GM19099 (cell line): ENCODE results near the gene APOC1.
A peak's percentile ranks its signal among the peaks of the same experiment; 100 is the strongest.

Source experiments
- POLR2A ChIP-seq: IDR thresholded peaks from 3 replicates; pipeline ENCODE4 v1.6.1; 2011; ENCODE audit warnings: low read depth; ENCODE audit not compliant: insufficient read length; ENCODE audit errors: extremely low read depth

The APOC1 gene

DNA sequence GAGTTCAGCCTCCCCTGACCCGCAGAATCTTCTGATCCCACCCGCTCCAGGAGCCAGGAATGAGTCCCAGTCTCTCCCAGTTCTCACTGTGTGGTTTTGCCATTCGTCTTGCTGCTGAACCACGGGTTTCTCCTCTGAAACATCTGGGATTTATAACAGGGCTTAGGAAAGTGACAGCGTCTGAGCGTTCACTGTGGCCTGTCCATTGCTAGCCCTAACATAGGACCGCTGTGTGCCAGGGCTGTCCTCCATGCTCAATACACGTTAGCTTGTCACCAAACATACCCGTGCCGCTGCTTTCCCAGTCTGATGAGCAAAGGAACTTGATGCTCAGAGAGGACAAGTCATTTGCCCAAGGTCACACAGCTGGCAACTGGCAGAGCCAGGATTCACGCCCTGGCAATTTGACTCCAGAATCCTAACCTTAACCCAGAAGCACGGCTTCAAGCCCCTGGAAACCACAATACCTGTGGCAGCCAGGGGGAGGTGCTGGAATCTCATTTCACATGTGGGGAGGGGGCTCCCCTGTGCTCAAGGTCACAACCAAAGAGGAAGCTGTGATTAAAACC, 9.9 kb upstream of the APOC1 start:
- TF ChIP-seq POLR2A: peak; percentile 9

DNA sequence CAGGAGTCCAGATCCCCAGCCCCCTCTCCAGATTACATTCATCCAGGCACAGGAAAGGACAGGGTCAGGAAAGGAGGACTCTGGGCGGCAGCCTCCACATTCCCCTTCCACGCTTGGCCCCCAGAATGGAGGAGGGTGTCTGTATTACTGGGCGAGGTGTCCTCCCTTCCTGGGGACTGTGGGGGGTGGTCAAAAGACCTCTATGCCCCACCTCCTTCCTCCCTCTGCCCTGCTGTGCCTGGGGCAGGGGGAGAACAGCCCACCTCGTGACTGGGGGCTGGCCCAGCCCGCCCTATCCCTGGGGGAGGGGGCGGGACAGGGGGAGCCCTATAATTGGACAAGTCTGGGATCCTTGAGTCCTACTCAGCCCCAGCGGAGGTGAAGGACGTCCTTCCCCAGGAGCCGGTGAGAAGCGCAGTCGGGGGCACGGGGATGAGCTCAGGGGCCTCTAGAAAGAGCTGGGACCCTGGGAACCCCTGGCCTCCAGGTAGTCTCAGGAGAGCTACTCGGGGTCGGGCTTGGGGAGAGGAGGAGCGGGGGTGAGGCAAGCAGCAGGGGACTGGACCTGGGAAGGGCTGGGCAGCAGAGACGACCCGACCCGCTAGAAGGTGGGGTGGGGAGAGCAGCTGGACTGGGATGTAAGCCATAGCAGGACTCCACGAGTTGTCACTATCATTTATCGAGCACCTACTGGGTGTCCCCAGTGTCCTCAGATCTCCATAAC, 8.8 kb upstream of the APOC1 start, which contains the start of gene APOE:
Gene APOE, plus strand, starts transcription at position 360 of the 724 bp plus-strand sequence. CDS start 829 bp downstream, outside the sequence.
- TF ChIP-seq POLR2A: no peak

DNA sequence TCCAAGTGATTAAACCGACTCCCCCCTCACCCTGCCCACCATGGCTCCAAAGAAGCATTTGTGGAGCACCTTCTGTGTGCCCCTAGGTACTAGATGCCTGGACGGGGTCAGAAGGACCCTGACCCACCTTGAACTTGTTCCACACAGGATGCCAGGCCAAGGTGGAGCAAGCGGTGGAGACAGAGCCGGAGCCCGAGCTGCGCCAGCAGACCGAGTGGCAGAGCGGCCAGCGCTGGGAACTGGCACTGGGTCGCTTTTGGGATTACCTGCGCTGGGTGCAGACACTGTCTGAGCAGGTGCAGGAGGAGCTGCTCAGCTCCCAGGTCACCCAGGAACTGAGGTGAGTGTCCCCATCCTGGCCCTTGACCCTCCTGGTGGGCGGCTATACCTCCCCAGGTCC, 6.8 kb upstream of the APOC1 start:
- no peak for TF ChIP-seq POLR2A

DNA sequence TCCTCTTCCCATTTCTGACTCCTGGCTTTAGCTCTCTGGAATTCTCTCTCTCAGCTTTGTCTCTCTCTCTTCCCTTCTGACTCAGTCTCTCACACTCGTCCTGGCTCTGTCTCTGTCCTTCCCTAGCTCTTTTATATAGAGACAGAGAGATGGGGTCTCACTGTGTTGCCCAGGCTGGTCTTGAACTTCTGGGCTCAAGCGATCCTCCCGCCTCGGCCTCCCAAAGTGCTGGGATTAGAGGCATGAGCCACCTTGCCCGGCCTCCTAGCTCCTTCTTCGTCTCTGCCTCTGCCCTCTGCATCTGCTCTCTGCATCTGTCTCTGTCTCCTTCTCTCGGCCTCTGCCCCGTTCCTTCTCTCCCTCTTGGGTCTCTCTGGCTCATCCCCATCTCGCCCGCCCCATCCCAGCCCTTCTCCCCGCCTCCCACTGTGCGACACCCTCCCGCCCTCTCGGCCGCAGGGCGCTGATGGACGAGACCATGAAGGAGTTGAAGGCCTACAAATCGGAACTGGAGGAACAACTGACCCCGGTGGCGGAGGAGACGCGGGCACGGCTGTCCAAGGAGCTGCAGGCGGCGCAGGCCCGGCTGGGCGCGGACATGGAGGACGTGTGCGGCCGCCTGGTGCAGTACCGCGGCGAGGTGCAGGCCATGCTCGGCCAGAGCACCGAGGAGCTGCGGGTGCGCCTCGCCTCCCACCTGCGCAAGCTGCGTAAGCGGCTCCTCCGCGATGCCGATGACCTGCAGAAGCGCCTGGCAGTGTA, 6.2 kb upstream of the APOC1 start:
- TF ChIP-seq POLR2A: no peak

DNA sequence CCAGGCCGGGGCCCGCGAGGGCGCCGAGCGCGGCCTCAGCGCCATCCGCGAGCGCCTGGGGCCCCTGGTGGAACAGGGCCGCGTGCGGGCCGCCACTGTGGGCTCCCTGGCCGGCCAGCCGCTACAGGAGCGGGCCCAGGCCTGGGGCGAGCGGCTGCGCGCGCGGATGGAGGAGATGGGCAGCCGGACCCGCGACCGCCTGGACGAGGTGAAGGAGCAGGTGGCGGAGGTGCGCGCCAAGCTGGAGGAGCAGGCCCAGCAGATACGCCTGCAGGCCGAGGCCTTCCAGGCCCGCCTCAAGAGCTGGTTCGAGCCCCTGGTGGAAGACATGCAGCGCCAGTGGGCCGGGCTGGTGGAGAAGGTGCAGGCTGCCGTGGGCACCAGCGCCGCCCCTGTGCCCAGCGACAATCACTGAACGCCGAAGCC, 5.6 kb upstream of the APOC1 start:
- TF ChIP-seq POLR2A: no peak

DNA sequence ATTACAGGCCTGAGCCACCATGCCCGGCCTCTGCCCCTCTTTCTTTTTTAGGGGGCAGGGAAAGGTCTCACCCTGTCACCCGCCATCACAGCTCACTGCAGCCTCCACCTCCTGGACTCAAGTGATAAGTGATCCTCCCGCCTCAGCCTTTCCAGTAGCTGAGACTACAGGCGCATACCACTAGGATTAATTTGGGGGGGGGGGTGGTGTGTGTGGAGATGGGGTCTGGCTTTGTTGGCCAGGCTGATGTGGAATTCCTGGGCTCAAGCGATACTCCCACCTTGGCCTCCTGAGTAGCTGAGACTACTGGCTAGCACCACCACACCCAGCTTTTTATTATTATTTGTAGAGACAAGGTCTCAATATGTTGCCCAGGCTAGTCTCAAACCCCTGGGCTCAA, 4.6 kb upstream of the APOC1 start:
- no peak for TF ChIP-seq POLR2A

DNA sequence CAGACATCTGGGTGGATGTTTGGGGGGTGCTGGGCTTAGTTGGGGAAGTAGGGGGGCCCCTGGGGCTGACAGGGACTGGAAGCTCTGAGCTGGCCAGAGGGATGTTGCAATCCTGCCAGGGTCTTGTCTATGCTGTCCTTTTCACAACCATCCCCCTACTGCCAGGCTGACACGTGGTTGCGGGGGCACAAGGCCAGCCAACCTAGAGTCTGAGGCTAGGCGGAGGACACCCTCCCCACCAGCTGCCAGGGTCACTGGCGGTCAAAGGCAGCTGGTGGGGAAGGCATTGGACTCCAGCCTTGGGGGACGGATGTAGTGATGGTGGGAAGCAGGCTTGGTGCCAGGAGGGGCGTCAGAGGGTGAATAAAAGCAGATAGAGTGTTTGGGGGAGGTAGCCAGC, 1.6 kb upstream of the APOC1 start:
- no peak for TF ChIP-seq POLR2A

DNA sequence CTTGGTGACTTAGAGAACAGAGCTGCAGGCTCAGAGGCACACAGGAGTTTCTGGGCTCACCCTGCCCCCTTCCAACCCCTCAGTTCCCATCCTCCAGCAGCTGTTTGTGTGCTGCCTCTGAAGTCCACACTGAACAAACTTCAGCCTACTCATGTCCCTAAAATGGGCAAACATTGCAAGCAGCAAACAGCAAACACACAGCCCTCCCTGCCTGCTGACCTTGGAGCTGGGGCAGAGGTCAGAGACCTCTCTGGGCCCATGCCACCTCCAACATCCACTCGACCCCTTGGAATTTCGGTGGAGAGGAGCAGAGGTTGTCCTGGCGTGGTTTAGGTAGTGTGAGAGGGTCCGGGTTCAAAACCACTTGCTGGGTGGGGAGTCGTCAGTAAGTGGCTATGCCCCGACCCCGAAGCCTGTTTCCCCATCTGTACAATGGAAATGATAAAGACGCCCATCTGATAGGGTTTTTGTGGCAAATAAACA, 9.9 kb downstream of the APOC1 start:
- no peak for TF ChIP-seq POLR2A

DNA sequence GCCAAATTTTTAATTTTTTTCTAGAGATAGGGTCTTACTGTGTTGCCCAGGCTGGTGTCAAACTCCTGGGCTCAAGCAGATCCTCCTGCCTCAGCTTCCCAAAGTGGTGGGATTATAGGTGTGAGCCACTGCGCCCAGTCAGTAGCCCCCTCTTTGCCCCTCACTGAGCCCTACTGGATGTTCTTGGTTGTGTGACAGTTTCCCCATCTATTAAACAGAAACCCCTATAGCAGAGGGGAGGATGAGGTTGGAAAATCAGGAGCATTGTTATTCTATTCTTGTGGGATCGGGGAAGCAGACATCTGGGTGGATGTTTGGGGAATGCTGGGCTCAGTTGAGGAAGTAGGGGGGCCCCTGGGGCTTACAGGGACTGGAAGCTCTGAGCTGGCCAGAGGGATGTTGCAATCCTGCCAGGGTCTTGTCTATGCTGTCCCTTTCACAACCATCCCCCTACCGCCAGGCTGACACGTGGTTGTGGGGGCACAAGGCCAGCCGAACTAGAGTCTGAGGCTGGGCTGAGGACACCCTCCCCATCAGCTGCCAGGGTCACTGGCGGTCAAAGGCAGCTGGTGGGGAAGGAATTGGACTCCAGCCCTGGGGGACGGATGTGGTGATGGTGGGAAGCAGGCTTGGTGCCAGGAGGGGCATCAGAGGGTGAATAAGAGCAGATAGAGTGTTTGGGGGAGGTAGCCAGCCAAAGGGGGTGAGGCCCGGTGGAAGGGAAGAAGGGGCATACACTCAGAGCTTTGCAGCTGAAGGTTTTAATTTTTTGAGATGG, 10.9 kb downstream of the APOC1 start:
- no peak for TF ChIP-seq POLR2A

DNA sequence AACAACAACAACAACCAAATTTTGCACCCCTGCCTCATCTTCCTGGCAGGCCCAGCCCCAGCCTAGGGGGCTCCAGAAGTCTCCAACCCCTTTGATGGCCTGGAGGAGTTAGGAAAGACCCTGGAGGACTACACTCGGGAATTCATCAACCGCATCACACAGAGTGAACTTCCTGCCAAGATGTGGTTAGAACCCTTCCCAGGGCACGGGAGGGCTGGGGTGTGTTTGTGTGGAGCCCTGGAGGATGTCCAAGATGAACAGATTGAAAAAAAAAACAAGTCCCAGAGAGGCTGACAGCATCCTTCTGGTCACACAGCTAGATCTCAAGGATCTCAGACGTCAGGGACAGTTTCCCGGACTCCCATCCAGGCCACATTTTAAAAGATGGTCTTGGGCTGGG, 13.3 kb downstream of the APOC1 start:
- no peak for TF ChIP-seq POLR2A

DNA sequence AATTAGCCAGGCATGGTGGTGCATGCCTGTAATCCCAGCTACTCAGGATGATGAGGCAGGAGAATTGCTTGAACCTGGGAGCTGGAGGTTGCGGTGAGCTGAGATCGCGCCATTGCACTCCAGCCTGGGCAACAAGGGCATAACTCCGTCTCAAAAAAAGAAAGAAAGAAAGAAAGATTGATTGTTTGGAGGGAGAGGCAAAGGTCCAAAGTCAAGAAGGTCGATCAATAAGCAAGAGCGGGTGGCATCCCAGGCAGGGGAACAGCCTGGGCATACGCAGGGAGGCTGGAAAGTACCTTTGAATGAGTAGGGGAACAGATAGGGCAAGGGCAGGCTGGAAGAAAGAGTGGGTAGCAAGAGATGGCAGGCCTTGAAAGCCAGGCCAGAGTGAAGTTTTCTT, 15.7 kb downstream of the APOC1 start:
- TF ChIP-seq POLR2A: no peak

DNA sequence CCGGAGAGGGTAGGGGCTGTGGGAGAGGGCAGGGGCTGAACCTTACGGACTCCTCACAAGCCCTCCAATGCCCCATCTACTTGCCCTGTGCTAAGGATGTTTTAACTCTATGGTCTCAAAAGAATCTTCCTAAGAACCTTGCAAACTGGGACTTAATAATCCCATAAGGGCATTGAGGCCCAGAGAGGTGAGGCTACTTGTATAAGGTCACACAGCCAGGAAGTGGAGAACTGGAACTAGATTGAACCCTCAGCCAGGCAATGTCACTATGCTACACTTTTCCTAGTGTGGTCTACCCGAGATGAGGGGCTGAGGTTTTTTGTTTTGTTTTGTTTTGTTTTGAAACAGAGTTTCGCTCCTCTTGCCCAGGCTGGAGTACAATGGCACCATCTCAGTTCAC, 17.1 kb downstream of the APOC1 start:
- no peak for TF ChIP-seq POLR2A

DNA sequence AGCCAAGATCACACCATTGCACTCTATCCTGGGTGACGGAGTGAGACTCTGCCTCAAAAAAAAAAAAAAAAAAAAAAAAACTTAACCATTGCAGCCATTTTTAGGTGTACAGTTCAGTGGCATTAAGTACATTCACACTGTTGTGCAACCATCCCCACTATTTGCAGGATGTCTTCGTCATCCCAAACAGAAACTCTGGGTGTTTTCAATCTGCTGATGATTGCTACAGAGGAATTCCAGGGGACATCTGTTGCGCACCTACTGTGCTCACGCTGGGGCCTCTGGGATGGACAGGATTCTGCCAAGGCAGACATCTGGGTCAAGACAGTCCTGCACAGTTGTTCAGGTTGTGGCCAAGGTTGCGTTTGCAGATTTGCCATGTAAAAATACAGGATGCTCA, 25.3 kb downstream of the APOC1 start:
- TF ChIP-seq POLR2A: no peak

DNA sequence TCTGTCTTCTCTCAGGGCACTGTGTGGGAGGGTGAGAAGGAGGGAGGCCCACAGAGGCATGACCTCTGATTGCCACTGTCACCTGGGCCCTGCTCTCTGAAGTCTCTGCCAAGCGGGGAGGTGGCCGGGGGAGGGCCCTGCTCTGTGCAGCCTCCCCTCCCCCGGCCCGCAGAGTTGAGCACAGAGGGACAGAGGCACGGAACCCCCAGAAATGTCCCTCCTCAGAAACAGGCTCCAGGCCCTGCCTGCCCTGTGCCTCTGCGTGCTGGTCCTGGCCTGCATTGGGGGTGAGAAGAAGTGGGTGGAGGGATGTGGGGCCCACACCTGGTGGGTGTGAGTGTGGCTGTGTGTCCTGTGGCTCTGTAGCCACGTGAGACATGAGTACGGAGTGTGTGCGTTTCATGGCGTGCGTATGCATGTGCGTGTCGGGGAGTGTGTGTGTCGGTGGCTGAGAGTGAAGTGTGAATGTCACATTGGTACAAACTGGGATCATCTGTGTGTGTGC, 27.7 kb downstream of the APOC1 start, which contains the start of gene APOC4:
Gene APOC4, plus strand, starts transcription at position 171 of the 505 bp plus-strand sequence. Its CDS starts 41 bp downstream, at position 212.
- no peak for TF ChIP-seq POLR2A

DNA sequence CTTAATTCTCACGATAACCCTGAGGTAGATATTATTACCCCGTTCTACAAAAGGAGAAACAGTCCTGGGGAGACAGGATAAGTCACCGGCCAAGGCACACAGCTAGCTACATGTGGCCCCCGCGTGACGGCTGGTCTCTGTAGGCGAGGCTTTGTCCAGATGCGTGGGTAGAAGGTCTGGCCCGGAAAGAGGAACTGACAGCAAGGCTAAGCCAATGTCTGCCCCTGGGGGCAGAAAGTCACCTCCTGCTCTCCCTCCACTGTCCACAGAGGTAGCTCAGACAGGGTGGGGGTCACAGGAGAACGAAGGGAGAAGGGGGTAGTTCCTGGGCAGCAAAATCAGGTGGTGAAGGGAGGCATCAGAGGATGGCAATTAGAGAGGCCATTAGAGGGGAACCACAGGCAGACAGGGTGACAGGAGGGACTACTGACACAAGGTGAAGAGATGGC, 29.4 kb downstream of the APOC1 start:
- peak; percentile 33 for TF ChIP-seq POLR2A

DNA sequence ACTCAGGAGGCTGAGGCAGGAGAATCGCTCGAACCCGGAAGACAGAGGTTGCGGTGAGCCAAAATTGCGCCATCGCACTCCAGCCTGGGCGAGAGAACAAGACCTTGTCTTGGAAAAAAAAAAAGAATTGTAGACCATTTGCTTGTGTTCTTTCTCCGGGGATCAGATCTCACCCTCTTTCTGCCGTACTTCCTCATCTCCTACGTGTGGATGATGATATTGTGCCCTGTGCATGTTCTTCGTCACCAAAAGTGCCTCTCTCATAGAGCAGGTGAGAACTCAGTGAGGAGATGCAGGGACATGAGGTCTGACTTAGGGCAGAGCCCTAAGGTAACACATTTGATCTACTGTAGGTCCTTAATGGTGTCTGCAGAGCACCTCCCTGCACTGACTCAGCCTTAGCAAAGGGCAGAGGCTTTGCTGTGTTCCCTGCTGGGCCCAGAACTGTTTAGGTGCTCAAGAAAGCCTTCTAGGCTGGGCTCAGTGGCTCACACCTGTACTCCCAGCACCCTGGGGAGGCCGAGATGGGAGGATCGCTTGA, 32.7 kb downstream of the APOC1 start:
- no peak for TF ChIP-seq POLR2A
